Esophagus squamous epithelium (tissue), 4 donors: Measurements from ENCODE around the gene CSGALNACT2.

Source experiments
- POLR2A ChIP-seq, 4 donors: fragments of 450-650 bp; IDR thresholded peaks; one replicate each; pipeline ENCODE4 v1.6.1; 2017; ENCODE audit warnings: antibody characterized with exemption in 4 of 4, mild to moderate bottlenecking in 4 of 4, moderate library complexity in 3 of 4
- TF ChIP-seq, protein P1 (sequence below), 6 experiments: fragments of 450-650 bp in 4 of 6; fragments of 200-600 bp in 2 of 6; sonication (generic) in 2 of 6; IDR thresholded peaks; one replicate each; pipeline ENCODE4 v1.5.1; 2016 to 2019; ENCODE audit warnings: antibody characterized with exemption in 6 of 6, mild to moderate bottlenecking in 4 of 6, moderate library complexity in 4 of 6

DNA sequence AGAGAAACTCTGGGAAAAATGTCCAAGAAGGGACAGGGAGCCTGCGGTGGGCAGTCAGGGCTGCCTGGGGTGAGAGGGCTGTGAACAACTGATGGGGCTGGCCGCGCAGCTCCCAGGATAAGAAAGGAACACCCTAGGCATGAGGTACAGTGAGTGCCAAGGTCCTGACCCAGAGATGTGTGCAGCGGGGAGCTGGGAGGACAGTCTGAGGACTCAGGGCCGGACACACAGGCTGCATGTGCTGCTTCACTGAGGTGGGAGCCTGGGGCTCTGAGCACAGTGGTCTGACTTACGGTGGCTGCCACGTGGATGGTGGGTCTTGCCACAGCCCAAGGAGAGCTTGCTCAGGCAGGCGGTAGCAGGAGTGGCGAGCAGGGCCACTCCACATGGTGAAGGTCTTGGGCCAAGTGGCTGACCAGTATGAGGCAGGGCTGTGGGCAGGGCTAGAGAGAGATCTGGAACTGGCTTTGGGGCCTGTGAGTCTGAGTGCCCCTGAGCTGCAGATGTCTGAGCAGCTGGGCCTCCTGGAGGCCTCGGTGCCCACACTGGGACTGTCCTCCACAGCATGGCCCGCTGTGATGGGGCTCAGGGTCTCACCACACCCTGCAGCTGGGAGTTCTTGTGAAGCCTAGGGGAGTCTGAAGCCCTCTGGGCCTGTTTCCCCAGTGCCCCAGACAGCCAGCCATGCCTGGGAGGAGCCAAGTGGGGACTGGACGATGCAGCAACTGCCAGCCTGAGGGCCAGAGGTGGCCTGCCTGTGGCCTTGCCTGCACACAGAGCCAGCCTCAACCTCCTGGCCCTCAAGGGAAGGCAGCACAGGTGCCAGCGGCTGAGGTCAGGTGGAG is 68.4 kb downstream of the CSGALNACT2 start:
- TF ChIP-seq, protein P1, sequence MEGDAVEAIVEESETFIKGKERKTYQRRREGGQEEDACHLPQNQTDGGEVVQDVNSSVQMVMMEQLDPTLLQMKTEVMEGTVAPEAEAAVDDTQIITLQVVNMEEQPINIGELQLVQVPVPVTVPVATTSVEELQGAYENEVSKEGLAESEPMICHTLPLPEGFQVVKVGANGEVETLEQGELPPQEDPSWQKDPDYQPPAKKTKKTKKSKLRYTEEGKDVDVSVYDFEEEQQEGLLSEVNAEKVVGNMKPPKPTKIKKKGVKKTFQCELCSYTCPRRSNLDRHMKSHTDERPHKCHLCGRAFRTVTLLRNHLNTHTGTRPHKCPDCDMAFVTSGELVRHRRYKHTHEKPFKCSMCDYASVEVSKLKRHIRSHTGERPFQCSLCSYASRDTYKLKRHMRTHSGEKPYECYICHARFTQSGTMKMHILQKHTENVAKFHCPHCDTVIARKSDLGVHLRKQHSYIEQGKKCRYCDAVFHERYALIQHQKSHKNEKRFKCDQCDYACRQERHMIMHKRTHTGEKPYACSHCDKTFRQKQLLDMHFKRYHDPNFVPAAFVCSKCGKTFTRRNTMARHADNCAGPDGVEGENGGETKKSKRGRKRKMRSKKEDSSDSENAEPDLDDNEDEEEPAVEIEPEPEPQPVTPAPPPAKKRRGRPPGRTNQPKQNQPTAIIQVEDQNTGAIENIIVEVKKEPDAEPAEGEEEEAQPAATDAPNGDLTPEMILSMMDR (IDR thresholded peaks at IDR 0.05), result no peak
- no peak for TF ChIP-seq POLR2A (IDR thresholded peaks at IDR 0.05)
